ENCODE data around the gene PCYT2. TPM values are rescaled to one million over a fixed set of nuclear protein-coding genes. Genes with fewer than 3 reads are reported as not detected.

Gene PCYT2
- total and polyA plus RNA-seq, 10 of the 15 experiments (the other 5 are each of a cell fraction or from before 2014, with no cell fraction given): 0.63 to 72.0 (median 45.0) TPM

DNA sequence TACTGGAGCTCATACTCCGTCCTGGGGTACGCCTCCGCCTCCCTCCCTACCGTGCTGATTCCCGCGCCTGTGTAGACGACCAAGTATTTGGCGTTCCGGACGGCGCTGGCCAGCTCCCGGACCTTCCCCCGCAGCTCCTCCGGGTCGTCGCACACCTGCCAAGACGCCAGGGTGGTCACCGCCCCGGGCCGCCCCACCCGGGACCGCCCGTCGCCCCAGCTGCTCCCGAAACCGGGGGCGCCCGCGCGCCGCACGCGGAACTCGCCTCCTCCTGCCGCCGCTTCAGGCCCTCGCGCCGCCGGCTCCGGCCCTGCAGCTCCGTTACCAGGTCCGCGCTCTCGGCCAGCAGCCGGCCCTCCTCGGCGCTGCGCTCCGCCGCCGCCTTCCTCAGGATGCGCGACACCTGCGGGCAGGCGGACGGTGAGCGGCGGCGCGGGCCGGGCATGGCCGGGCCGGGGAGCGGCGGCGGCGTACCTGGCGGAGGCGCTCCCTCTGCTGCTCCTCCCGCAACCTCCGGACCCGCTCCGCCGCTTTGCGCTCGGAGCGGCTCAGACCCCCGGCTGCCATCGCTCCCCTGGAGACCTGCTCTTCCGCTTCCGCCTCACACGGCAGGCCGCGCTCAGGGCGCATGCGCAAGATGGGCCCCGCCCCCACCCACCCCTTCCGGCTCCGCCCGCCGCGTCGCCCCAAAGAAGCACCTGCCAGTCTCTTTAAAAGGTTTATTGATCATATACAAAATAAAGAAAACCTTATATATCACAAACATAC, 6.5 kb upstream of the PCYT2 start, which contains the start of gene SIRT7:
SIRT7 (minus strand) TSS at position 612 of the 768 bp plus-strand sequence; CDS start at position 567, 45 bp downstream.
- peak within 1 kb of the TSS; percentile 96 for H3K4me3 ChIP-seq
- CTCF ChIA-PET: interaction anchor here (1.0 to 2.0 kb wide), 6 partner anchors 8 to 104 kb away, joined by 3 to 6 read pairs (median 4); partner anchors contain the start of gene MAFG
- SMC1A ChIA-PET (ENCODE audit: uncharacterized antibody, unreplicated experiment): interaction anchor here (0.9 to 1.3 kb wide), 2 partner anchors 10 to 21 kb away, joined by 4 to 6 read pairs; partner anchors contain the start of gene MAFG
- peak within 1 kb of the TSS; percentile 78 for H3K27ac ChIP-seq (ENCODE audit: control insufficient read depth, insufficient read depth)
- peak within 1 kb of the TSS; percentile 83 for H3K9ac ChIP-seq (ENCODE audit: control insufficient read depth, insufficient read depth, low read length)
- ATAC-seq (peak; percentile 93), DNase-seq (ENCODE audit: low read depth, low spot score) (peak; percentile 45), FAIRE-seq (peak; percentile 66)
- H3K79me2 ChIP-seq (ENCODE audit: control insufficient read depth, insufficient read depth, low read length): peaks cover 25% of the 10 kb centered on the region
- H4K20me1 ChIP-seq (ENCODE audit: control insufficient read depth, insufficient read depth): no peaks in the 10 kb centered on the region
- peak within 1 kb of the TSS; percentile 88 for H3K4me2 ChIP-seq (ENCODE audit: control insufficient read depth, insufficient read depth)
- H3K4me1 ChIP-seq (ENCODE audit: control insufficient read depth, insufficient read depth, low read length): peaks cover 6% of the 10 kb centered on the region
- intact Hi-C loops (cut with micrococcal nuclease; ENCODE audit: unreplicated experiment): no loop called here
- peak within 1 kb of the TSS; percentile 58; the same call in 1 of the 2 replicates for H2AFZ ChIP-seq (ENCODE audit: control insufficient read depth, low read depth, low read length)
- in situ Hi-C loops (cut with MboI): no loop called here
- under 1% methylated on average over 56 of the region's 94 CpGs for WGBS (ENCODE audit: insufficient coverage, insufficient replicate concordance, low lambda C conversion rate, missing lambda C conversion rate)
- RAD21 ChIA-PET (ENCODE audit: unreplicated experiment): interaction anchor here (1.0 to 1.6 kb wide), 3 partner anchors 9 to 48 kb away, joined by 4 to 8 read pairs (median 4); no protein-coding TSS in a partner anchor
- no TSS peak for BruUV-seq (replicated peaks)
- H3K36me3 ChIP-seq (ENCODE audit: control insufficient read depth in 2 of 2, insufficient read depth in 2 of 2, low read length in 1 of 2): peaks cover 14 to 31% of the 10 kb centered on the region in 2 experiments
- POLR2A ChIA-PET: interaction anchor here (0.6 to 1.6 kb wide), 13 partner anchors 8 to 375 kb away, joined by 3 to 8 read pairs (median 5); partner anchors contain the start of gene MAFG
- H3K9me3 ChIP-seq (replicated peaks; ENCODE audit: control insufficient read depth, insufficient read depth, low read length): no peaks in the 10 kb centered on the region
- H3K27me3 ChIP-seq (replicated peaks in 1 of 2; ENCODE audit: control insufficient read depth in 2 of 2, insufficient read depth in 2 of 2, low read length in 1 of 2): no peaks in the 10 kb centered on the region
- TF ChIP-seq YY1 (IDR thresholded peaks at IDR 0.05; ENCODE audit: low read depth, low read length) (peak; percentile 85), DPF2 (IDR thresholded peaks at IDR 0.05) (peak; percentile 85; the same call in 1 of the 2 replicates), RB1 (IDR thresholded peaks at IDR 0.05; ENCODE audit: borderline replicate concordance) (0 out of 2 replicates have a peak, but pooled peaks have one; percentile 54), EP300 (IDR thresholded peaks at IDR 0.05; ENCODE audit: borderline replicate concordance in 1 of 2, control insufficient read depth in 1 of 2, low read depth in 2 of 2, low read length in 2 of 2) (no peak), CEBPZ (IDR thresholded peaks at IDR 0.05; ENCODE audit: low read depth, low read length) (no peak), IKZF2 (IDR thresholded peaks at IDR 0.05) (no peak), MXI1 (IDR thresholded peaks at IDR 0.05; ENCODE audit: low read depth, low read length) (peak; percentile 51; the same call in 1 of the 2 replicates), TAF1 (IDR thresholded peaks at IDR 0.05; ENCODE audit: borderline replicate concordance, low read depth, low read length) (peak; percentile 76), MYC (IDR thresholded peaks at IDR 0.05; ENCODE audit: insufficient read depth, insufficient read length, insufficient replicate concordance, low read length, severe bottlenecking) (peak; percentile 52), POLR2AphosphoS2 (IDR thresholded peaks at IDR 0.05; ENCODE audit: low read depth, low read length) (peak; percentile 91), ZNF24 (IDR thresholded peaks at IDR 0.05) (peak; percentile 46; the same call in 1 of the 2 replicates), BCL3 (IDR thresholded peaks at IDR 0.05; ENCODE audit: borderline replicate concordance, insufficient read depth, low read depth, low read length, poor library complexity, severe bottlenecking) (no peak), ELK1 (IDR thresholded peaks at IDR 0.05; ENCODE audit: low read depth, low read length) (peak; percentile 43; the same call in 1 of the 2 replicates)
- TF ChIP-seq, protein P1, sequence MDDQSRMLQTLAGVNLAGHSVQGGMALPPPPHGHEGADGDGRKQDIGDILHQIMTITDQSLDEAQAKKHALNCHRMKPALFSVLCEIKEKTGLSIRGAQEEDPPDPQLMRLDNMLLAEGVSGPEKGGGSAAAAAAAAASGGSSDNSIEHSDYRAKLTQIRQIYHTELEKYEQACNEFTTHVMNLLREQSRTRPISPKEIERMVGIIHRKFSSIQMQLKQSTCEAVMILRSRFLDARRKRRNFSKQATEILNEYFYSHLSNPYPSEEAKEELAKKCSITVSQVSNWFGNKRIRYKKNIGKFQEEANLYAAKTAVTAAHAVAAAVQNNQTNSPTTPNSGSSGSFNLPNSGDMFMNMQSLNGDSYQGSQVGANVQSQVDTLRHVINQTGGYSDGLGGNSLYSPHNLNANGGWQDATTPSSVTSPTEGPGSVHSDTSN (IDR thresholded peaks at IDR 0.05; ENCODE audit: insufficient replicate concordance, low read depth, low read length): no peak

Data from GM12878 (cell line).